Measurements from ENCODE around the gene IP6K1.

- TF ChIP-seq CTCF (IDR thresholded peaks at IDR 0.05): no peak
- no peak for TF ChIP-seq POLR2A (IDR thresholded peaks at IDR 0.05)
These were observed 19.0 kb upstream of the IP6K1 start for GRCh38 chr3:49805367-49805782.
